UCSD-AML1 (cell line): ENCODE results near the gene ZFYVE19.
A peak's percentile ranks its signal among the peaks of the same experiment; 100 is the strongest.
"Not testable (repeated sequence)": the region's sequence is repeated elsewhere in the genome, so short reads cannot be mapped to it uniquely, and the experiment has no call there.

Source experiments
- DNase-seq: peaks from one replicate; lab custom pipeline; 2025; ENCODE audit not compliant: unreplicated experiment; lab: John Stamatoyannopoulos, UW

ZFYVE19 gene

GRCh38 chr15:40845511-40846284, 38.8 kb downstream of the ZFYVE19 start:
- no peak for DNase-seq

GRCh38 chr15:40846841-40847222, 39.9 kb downstream of the ZFYVE19 start:
- DNase-seq, result no peak

- peak; percentile 84 for DNase-seq
Measured at GRCh38 chr15:40847223-40847961, 40.5 kb downstream of the ZFYVE19 start.

- DNase-seq, result no peak
Measured at GRCh38 chr15:40850576-40851112, 43.8 kb downstream of the ZFYVE19 start.

GRCh38 chr15:40852529-40852928, 45.6 kb downstream of the ZFYVE19 start:
- DNase-seq, result no peak

- DNase-seq, result no peak
Measured at GRCh38 chr15:40853241-40853890, 46.5 kb downstream of the ZFYVE19 start.

- DNase-seq, result no peak
Measured at GRCh38 chr15:40854161-40854560, 47.3 kb downstream of the ZFYVE19 start.

GRCh38 chr15:40855706-40856234, 48.9 kb downstream of the ZFYVE19 start:
- DNase-seq, result no peak

- no peak for DNase-seq
Measured at GRCh38 chr15:40856746-40857145, 49.9 kb downstream of the ZFYVE19 start.

- DNase-seq, result peak; percentile 81
Measured at GRCh38 chr15:40857601-40858341, 50.9 kb downstream of the ZFYVE19 start.

GRCh38 chr15:40858706-40859105, 51.8 kb downstream of the ZFYVE19 start:
- DNase-seq, result no peak

GRCh38 chr15:40859206-40859851, 52.4 kb downstream of the ZFYVE19 start:
- DNase-seq, result peak; percentile 81

GRCh38 chr15:40861147-40861546, 54.3 kb downstream of the ZFYVE19 start:
- not testable (repeated sequence) for DNase-seq

- DNase-seq, result no peak
Measured at GRCh38 chr15:40863660-40864270, 56.9 kb downstream of the ZFYVE19 start.
